ENCODE measurements around the gene HAGHL.
A peak's percentile ranks its signal among the peaks of the same experiment; 100 is the strongest.
"Not testable (repeated sequence)": the region's sequence is repeated elsewhere in the genome, so short reads cannot be mapped to it uniquely, and the experiment has no call there.

The HAGHL gene

GRCh38 chr16:687499-687898 lies 39.4 kb upstream of the HAGHL start:
- DNase-seq (ENCODE audit: low read depth in 2 of 2) = no peak

GRCh38 chr16:689175-689897 lies 37.6 kb upstream of the HAGHL start:
- no peak for DNase-seq (ENCODE audit: low read depth in 2 of 2)

GRCh38 chr16:691242-691641 lies 35.7 kb upstream of the HAGHL start:
- not testable (repeated sequence) for DNase-seq (ENCODE audit: low read depth in 2 of 2)

GRCh38 chr16:692356-693108 lies 34.4 kb upstream of the HAGHL start:
- no peak for DNase-seq (ENCODE audit: low read depth in 2 of 2)

GRCh38 chr16:693364-693763 lies 33.5 kb upstream of the HAGHL start:
- DNase-seq (ENCODE audit: low read depth in 2 of 2) = no peak

- no peak for DNase-seq (ENCODE audit: low read depth in 2 of 2)
Observed at GRCh38 chr16:693766-694165, 33.1 kb upstream of the HAGHL start.

GRCh38 chr16:694187-694862 lies 32.6 kb upstream of the HAGHL start:
- DNase-seq (ENCODE audit: low read depth in 2 of 2) = no peak

- no peak for DNase-seq (ENCODE audit: low read depth in 2 of 2)
Observed at GRCh38 chr16:694863-695354, 32.0 kb upstream of the HAGHL start.

GRCh38 chr16:695355-696089 lies 31.4 kb upstream of the HAGHL start:
- DNase-seq (ENCODE audit: low read depth in 2 of 2) = peak in 1 of 2 donors; percentile 38

GRCh38 chr16:698911-699671 lies 27.8 kb upstream of the HAGHL start:
- no peak for DNase-seq (ENCODE audit: low read depth in 2 of 2)

- DNase-seq (ENCODE audit: low read depth in 2 of 2) = peak in 1 of 2 donors; percentile 42
Observed at GRCh38 chr16:700684-701584, 26.0 kb upstream of the HAGHL start.

GRCh38 chr16:702341-702740 lies 24.6 kb upstream of the HAGHL start:
- no peak for DNase-seq (ENCODE audit: low read depth in 2 of 2)

- DNase-seq (ENCODE audit: low read depth in 2 of 2) = no peak
Observed at GRCh38 chr16:703406-703805, 23.5 kb upstream of the HAGHL start.

- DNase-seq (ENCODE audit: low read depth in 2 of 2) = no peak
Observed at GRCh38 chr16:704047-704446, 22.9 kb upstream of the HAGHL start.

GRCh38 chr16:704552-705380 lies 22.1 kb upstream of the HAGHL start:
- no peak for DNase-seq (ENCODE audit: low read depth in 2 of 2)

GRCh38 chr16:705431-706188 lies 21.3 kb upstream of the HAGHL start, which contains the start of gene FBXL16:
Gene FBXL16 (minus strand): TSS chr16:705801. CDS start chr16:697405, 8,396 bp downstream.
- DNase-seq (ENCODE audit: low read depth in 2 of 2) = no peak

GRCh38 chr16:706189-707061 lies 20.5 kb upstream of the HAGHL start:
- DNase-seq (ENCODE audit: low read depth in 2 of 2) = no peak
